ENCODE measurements around the gene CARS2. TPM values are rescaled to one million over a fixed set of nuclear protein-coding genes. Genes with fewer than 3 reads are reported as not detected.

CARS2 gene
- total and polyA plus RNA-seq, 2 experiments from 2014 or later, result 75.7 to 96.7 TPM

DNA sequence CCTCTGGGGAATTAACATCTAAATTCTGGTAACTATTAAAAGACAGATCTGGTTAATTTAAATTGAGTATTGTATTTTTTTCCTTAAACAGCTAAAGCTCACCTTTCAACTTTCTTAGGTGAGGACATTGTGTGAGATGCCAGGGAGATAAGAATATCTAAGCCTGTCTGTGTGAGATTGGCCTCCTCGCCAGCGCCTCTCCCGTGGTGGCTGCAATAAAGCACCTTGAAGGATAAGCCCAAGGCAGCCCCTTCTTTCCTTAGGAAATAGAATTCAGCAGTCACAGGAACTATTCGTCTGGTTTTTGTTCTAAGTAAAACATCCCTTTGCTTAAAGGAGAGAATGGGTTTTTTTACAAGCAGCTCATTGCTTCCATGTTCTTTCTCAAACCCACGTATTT, 66.0 kb downstream of the CARS2 start:
- Histone ChIP-seq H3K4me2 (ENCODE audit: unreplicated experiment) (no peak overlapping the region), H3K9ac (no peak overlapping the region), H3K9me3 (ENCODE audit: low read depth) (no peaks in the 10 kb centered on the region), H3K27ac (no peak overlapping the region), H3F3A (ENCODE audit: insufficient read depth) (peaks cover 9% of the 10 kb centered on the region), H4K20me1 (ENCODE audit: insufficient read depth) (no peaks in the 10 kb centered on the region), H3K27me3 (replicated peaks; ENCODE audit: insufficient read depth) (no peaks in the 10 kb centered on the region), H3K36me3 (ENCODE audit: low read depth) (peaks cover 56% of the 10 kb centered on the region; the same call in 1 of the 2 replicates), H3K79me2 (ENCODE audit: insufficient read depth) (peaks cover 10% of the 10 kb centered on the region), H3K9me2 (ENCODE audit: insufficient read depth) (no peaks in the 10 kb centered on the region), H3K4me1 (ENCODE audit: insufficient read depth) (no peaks in the 10 kb centered on the region), H3K4me3 (no peak overlapping the region), H2AFZ (no peak overlapping the region)
- WGBS, 2 experiments (ENCODE audit: low coverage in 1 of 2, low lambda C conversion rate in 2 of 2, missing lambda C conversion rate in 2 of 2), result 90 to 93% methylated on average over 5 of the region's 5 CpGs
- no peak for DNase-seq
- in situ Hi-C loops (cut with MboI), result no loop called here
- TF ChIP-seq EZH2phosphoT487 (IDR thresholded peaks at IDR 0.05; ENCODE audit: insufficient read depth, low read depth) (no peak), EZH2 (IDR thresholded peaks at IDR 0.05; ENCODE audit: insufficient read depth, poor library complexity, severe bottlenecking) (no peak)

DNA sequence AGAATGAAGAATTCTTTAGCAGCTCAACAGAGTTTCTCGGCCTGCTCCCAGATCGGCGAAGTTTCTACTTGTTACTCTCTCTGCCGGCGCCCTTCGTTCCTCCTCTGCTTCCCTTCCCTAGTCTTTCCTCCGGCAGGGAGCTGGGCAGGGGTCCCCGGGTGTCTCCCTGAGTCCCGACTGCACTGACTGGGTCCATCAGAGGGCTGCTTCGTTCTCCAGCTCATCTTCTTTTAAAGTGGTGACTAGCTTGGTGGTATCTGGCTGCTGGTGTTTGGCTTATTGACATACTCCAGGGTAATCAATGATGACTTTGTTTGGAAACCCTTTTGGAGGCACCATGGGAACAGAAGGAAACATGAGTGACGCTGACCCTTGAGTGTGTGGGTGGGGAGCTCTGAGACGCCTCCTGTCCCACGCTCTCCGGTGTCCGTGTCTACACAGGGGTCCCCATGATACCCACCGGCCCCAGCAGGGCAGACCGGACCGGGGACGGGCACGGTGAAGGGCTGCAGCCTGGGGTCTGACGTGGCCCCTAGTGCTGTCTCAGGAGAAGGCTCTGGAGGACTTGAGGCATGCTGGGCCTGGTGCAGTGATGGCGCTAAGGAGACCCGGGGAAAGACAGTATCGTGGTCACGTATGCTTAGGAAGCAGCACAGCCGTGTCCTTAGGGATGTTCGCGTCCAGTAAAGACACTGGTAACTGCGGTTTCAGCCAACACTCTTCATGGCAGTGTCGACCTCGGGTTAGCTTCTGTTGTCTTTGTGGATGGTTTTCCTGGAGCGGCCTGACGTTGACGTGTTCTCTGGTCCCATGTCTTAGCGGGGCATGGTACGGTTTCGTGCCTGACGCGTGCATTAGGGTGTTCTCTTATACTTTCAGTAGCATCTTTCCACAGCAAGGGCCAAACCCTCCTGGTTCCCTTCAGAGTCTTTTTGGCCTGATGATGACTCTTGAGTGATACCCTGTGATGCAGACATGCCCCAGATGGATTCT, 66.8 kb downstream of the CARS2 start:
- in situ Hi-C loops (cut with MboI), result no loop called here
- no peaks in the 10 kb centered on the region for H3K9me2 ChIP-seq (ENCODE audit: insufficient read depth)
- DNase-seq, result no peak
- no peaks in the 10 kb centered on the region for H4K20me1 ChIP-seq (ENCODE audit: insufficient read depth)
- peaks cover 63% of the 10 kb centered on the region; the same call in 1 of the 2 replicates for H3K36me3 ChIP-seq (ENCODE audit: low read depth)
- H3K4me1 ChIP-seq (ENCODE audit: insufficient read depth), result no peaks in the 10 kb centered on the region
- no peaks in the 10 kb centered on the region for H3K27me3 ChIP-seq (replicated peaks; ENCODE audit: insufficient read depth)
- peaks cover 18% of the 10 kb centered on the region for H3K79me2 ChIP-seq (ENCODE audit: insufficient read depth)
- no peak overlapping the region for H3K4me2 ChIP-seq (ENCODE audit: unreplicated experiment)
- whole genome bisulfite sequencing, 2 experiments (ENCODE audit: low coverage in 1 of 2, low lambda C conversion rate in 2 of 2, missing lambda C conversion rate in 2 of 2), result 88 to 90% methylated on average over 37 to 39 of the region's 39 CpGs
- H3K4me3 ChIP-seq, result no peak overlapping the region
- TF ChIP-seq EZH2phosphoT487 (IDR thresholded peaks at IDR 0.05; ENCODE audit: insufficient read depth, low read depth), result no peak
- TF ChIP-seq EZH2 (IDR thresholded peaks at IDR 0.05; ENCODE audit: insufficient read depth, poor library complexity, severe bottlenecking), result no peak
- H3K9me3 ChIP-seq (ENCODE audit: low read depth), result no peaks in the 10 kb centered on the region
- H3K9ac ChIP-seq, result no peak overlapping the region
- H3F3A ChIP-seq (ENCODE audit: insufficient read depth), result peaks cover 9% of the 10 kb centered on the region
- H2AFZ ChIP-seq, result no peak overlapping the region
- H3K27ac ChIP-seq, result no peak overlapping the region

DNA sequence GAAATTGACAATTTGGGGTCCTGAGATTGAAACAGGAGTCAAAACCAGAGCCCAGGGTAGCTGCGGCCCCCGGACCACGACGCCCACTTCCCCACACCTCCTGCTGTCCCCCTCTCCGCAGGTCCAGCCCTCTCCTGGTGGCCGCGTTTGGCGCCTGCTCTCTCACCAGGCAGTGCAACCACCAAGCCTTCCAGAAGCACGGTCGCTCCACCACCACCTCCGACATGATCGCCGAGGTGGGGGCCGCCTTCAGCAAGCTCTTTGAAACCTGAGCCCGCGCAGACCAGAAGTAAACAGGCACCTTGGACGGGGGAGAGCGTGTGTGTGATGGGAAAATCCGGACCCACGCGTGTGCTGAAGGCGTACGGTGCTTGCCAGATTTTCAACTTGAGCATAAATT, 67.7 kb downstream of the CARS2 start:
- no peaks in the 10 kb centered on the region for H4K20me1 ChIP-seq (ENCODE audit: insufficient read depth)

DNA sequence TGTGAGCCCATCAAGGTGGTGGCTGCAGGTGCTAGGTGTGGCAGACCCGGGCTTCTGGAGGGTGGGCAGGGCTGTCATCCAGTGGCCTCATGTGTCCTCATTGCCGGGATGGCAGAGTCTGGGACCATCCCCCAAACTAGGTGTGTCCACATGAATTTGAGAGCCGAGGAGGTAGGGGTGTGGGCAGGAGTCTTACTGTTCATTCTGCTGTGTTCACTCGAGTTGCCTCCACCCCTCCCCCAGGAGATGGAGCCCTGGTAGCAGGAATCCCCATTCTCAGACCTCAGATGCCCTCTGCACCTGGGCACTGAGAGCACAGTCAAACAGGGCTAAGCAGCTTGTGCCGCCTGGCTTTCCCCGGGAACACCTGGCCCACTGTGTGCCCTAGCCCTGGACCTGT, 68.2 kb downstream of the CARS2 start:
- Histone ChIP-seq H3K9me3 (ENCODE audit: low read depth) (no peaks in the 10 kb centered on the region), H3K36me3 (ENCODE audit: low read depth) (peaks cover 63% of the 10 kb centered on the region; the same call in 1 of the 2 replicates)

More for the DNA sequence above, 67.7 kb downstream of the CARS2 start:
- Histone ChIP-seq H3K9ac (no peak overlapping the region), H3K4me1 (ENCODE audit: insufficient read depth) (no peaks in the 10 kb centered on the region), H3K9me2 (ENCODE audit: insufficient read depth) (no peaks in the 10 kb centered on the region), H2AFZ (no peak overlapping the region), H3K9me3 (ENCODE audit: low read depth) (no peaks in the 10 kb centered on the region), H3F3A (ENCODE audit: insufficient read depth) (peaks cover 9% of the 10 kb centered on the region), H3K79me2 (ENCODE audit: insufficient read depth) (peaks cover 26% of the 10 kb centered on the region), H3K4me3 (no peak overlapping the region), H3K4me2 (ENCODE audit: unreplicated experiment) (no peak overlapping the region), H3K36me3 (ENCODE audit: low read depth) (peaks cover 67% of the 10 kb centered on the region; the same call in 1 of the 2 replicates), H3K27ac (no peak overlapping the region), H3K27me3 (replicated peaks; ENCODE audit: insufficient read depth) (no peaks in the 10 kb centered on the region)
- WGBS, 2 experiments (ENCODE audit: low coverage in 1 of 2, low lambda C conversion rate in 2 of 2, missing lambda C conversion rate in 2 of 2), result 91 to 92% methylated on average over 21 to 23 of the region's 23 CpGs
- no peak for TF ChIP-seq EZH2 (IDR thresholded peaks at IDR 0.05; ENCODE audit: insufficient read depth, poor library complexity, severe bottlenecking)
- no peak for TF ChIP-seq EZH2phosphoT487 (IDR thresholded peaks at IDR 0.05; ENCODE audit: insufficient read depth, low read depth)
- DNase-seq, result no peak
- in situ Hi-C loops (cut with MboI), result no loop called here

More for the DNA sequence above, 68.2 kb downstream of the CARS2 start:
- no peak overlapping the region for H2AFZ ChIP-seq
- 65 to 68% methylated on average over 6 of the region's 6 CpGs for WGBS, 2 experiments (ENCODE audit: low coverage in 1 of 2, low lambda C conversion rate in 2 of 2, missing lambda C conversion rate in 2 of 2)
- H3F3A ChIP-seq (ENCODE audit: insufficient read depth), result peaks cover 9% of the 10 kb centered on the region
- DNase-seq, result no peak
- no peak overlapping the region for H3K4me2 ChIP-seq (ENCODE audit: unreplicated experiment)
- no peaks in the 10 kb centered on the region for H3K9me2 ChIP-seq (ENCODE audit: insufficient read depth)
- H3K4me1 ChIP-seq (ENCODE audit: insufficient read depth), result no peaks in the 10 kb centered on the region
- H4K20me1 ChIP-seq (ENCODE audit: insufficient read depth), result no peaks in the 10 kb centered on the region
- TF ChIP-seq EZH2 (IDR thresholded peaks at IDR 0.05; ENCODE audit: insufficient read depth, poor library complexity, severe bottlenecking), result no peak
- no peaks in the 10 kb centered on the region for H3K27me3 ChIP-seq (replicated peaks; ENCODE audit: insufficient read depth)
- no peak overlapping the region for H3K9ac ChIP-seq
- H3K27ac ChIP-seq, result no peak overlapping the region
- H3K79me2 ChIP-seq (ENCODE audit: insufficient read depth), result peaks cover 30% of the 10 kb centered on the region
- H3K4me3 ChIP-seq, result no peak overlapping the region
- in situ Hi-C loops (cut with MboI), result no loop called here
